HG03558 (cell line): ENCODE measurements around the gene ZC3H8.

Experiments used
- ATAC-seq: cut with Tn5 transposase; IDR thresholded peaks from one replicate; pipeline ENCODE4 v1.9.1; 2021; ENCODE audit warnings: moderate number of reproducible peaks; ENCODE audit not compliant: unreplicated experiment; ENCODE audit errors: extremely low read depth

ZC3H8 gene

GRCh38 chr2:112198780-112199179 is 56.1 kb downstream of the ZC3H8 start:
- no peak for ATAC-seq

GRCh38 chr2:112197868-112198267 is 57.0 kb downstream of the ZC3H8 start:
- no peak for ATAC-seq

GRCh38 chr2:112195950-112196349 is 58.9 kb downstream of the ZC3H8 start:
- ATAC-seq: no peak

GRCh38 chr2:112195167-112195766 is 59.6 kb downstream of the ZC3H8 start:
- ATAC-seq: no peak

GRCh38 chr2:112194482-112194881 is 60.4 kb downstream of the ZC3H8 start:
- ATAC-seq: no peak

GRCh38 chr2:112194028-112194427 is 60.8 kb downstream of the ZC3H8 start:
- ATAC-seq: no peak

GRCh38 chr2:112189001-112189556 is 65.8 kb downstream of the ZC3H8 start:
- no peak for ATAC-seq

- no peak for ATAC-seq
Observed at GRCh38 chr2:112187805-112188596, 66.8 kb downstream of the ZC3H8 start.

GRCh38 chr2:112187046-112187715 is 67.7 kb downstream of the ZC3H8 start:
- no peak for ATAC-seq

- ATAC-seq: no peak
Observed at GRCh38 chr2:112185131-112185530, 69.7 kb downstream of the ZC3H8 start.

- no peak for ATAC-seq
Observed at GRCh38 chr2:112184121-112184520, 70.7 kb downstream of the ZC3H8 start.

GRCh38 chr2:112183327-112184025 is 71.4 kb downstream of the ZC3H8 start:
- ATAC-seq: no peak

GRCh38 chr2:112182581-112183034 is 72.2 kb downstream of the ZC3H8 start:
- no peak for ATAC-seq

GRCh38 chr2:112181571-112182290 is 73.1 kb downstream of the ZC3H8 start:
- no peak for ATAC-seq

- no peak for ATAC-seq
Observed at GRCh38 chr2:112175958-112176573, 78.8 kb downstream of the ZC3H8 start.

GRCh38 chr2:112175333-112175732 is 79.5 kb downstream of the ZC3H8 start:
- no peak for ATAC-seq

GRCh38 chr2:112174383-112174782 is 80.5 kb downstream of the ZC3H8 start:
- no peak for ATAC-seq

- no peak for ATAC-seq
Observed at GRCh38 chr2:112173646-112174319, 81.1 kb downstream of the ZC3H8 start.

GRCh38 chr2:112170495-112170894 is 84.3 kb downstream of the ZC3H8 start:
- no peak for ATAC-seq
